Measurements from ENCODE around the gene EPHA10. TPM values are rescaled to one million over a fixed set of nuclear protein-coding genes. Genes with fewer than 3 reads are reported as not detected.
A peak's percentile ranks its signal among the peaks of the same experiment; 100 is the strongest.

The EPHA10 gene
- polyA plus RNA-seq, 1 donor = not detected

- no peak for DNase-seq
These were observed 92.6 kb downstream of the EPHA10 start for GRCh38 chr1:37672136-37672870.

GRCh38 chr1:37671261-37671660 lies 93.7 kb downstream of the EPHA10 start:
- no peak for DNase-seq

GRCh38 chr1:37670133-37670532 lies 94.8 kb downstream of the EPHA10 start:
- DNase-seq = no peak

GRCh38 chr1:37667023-37667671 lies 97.8 kb downstream of the EPHA10 start:
- peak; percentile 38 for DNase-seq

GRCh38 chr1:37666241-37666867 lies 98.6 kb downstream of the EPHA10 start:
- DNase-seq = no peak

Other genes with a start within 250 kb of the EPHA10 start
- gene SNIP1, start 210.8 kb downstream of the EPHA10 start, polyA plus RNA-seq (ENCODE audit: insufficient read length) = 10.5 TPM
- gene DNALI1, start 208.2 kb downstream of the EPHA10 start, polyA plus RNA-seq (ENCODE audit: insufficient read length) = 9.7 TPM
- 45.7 TPM for gene GNL2, start 169.2 kb downstream of the EPHA10 start, polyA plus RNA-seq (ENCODE audit: insufficient read length)
- not detected for gene RSPO1, start 130.2 kb downstream of the EPHA10 start, polyA plus RNA-seq (ENCODE audit: insufficient read length)
- 7.1 TPM for gene CDCA8, start 72.6 kb downstream of the EPHA10 start, polyA plus RNA-seq (ENCODE audit: insufficient read length)
- gene MANEAL, start 28.7 kb upstream of the EPHA10 start, polyA plus RNA-seq (ENCODE audit: insufficient read length) = 2.9 TPM
- gene C1orf122, start 42.7 kb upstream of the EPHA10 start, polyA plus RNA-seq (ENCODE audit: insufficient read length) = 46.7 TPM
- 7.0 TPM for gene YRDC, start 43.1 kb upstream of the EPHA10 start, polyA plus RNA-seq (ENCODE audit: insufficient read length)
- gene MTF1, start 94.5 kb upstream of the EPHA10 start, polyA plus RNA-seq (ENCODE audit: insufficient read length) = 5.7 TPM
- 10.6 TPM for gene INPP5B, start 181.9 kb upstream of the EPHA10 start, polyA plus RNA-seq (ENCODE audit: insufficient read length)
- gene SF3A3, start 224.9 kb upstream of the EPHA10 start, polyA plus RNA-seq (ENCODE audit: insufficient read length) = 55.6 TPM
- 162 TPM for gene FHL3, start 240.4 kb upstream of the EPHA10 start, polyA plus RNA-seq (ENCODE audit: insufficient read length)
- 85.8 TPM for gene UTP11, start 247.6 kb upstream of the EPHA10 start, polyA plus RNA-seq (ENCODE audit: insufficient read length)

Data from hindlimb muscle (tissue), 1 donor.